Neural progenitor cell (in vitro differentiated cells): ENCODE data around the gene MPPED2. TPM values are rescaled to one million over a fixed set of nuclear protein-coding genes. Genes with fewer than 3 reads are reported as not detected.

ENCODE experiments used
- DNase-seq: peaks from one replicate; pipeline ENCODE4 v3.0.0-alpha.2; 2016; ENCODE audit warnings: low spot score
- H2AFZ ChIP-seq: fragments of 200-600 bp; sonication (generic); replicated peaks from 2 replicates; pipeline ENCODE4 v1.6.1; 2016; ENCODE audit warnings: antibody characterized with exemption
- H3F3A ChIP-seq: fragments of 200-600 bp; sonication (generic); 2 replicates; pipeline ENCODE4 v1.6.1; 2016; ENCODE audit warnings: antibody characterized with exemption, low read depth
- H3K27ac ChIP-seq: fragments of 200-600 bp; sonication (generic); 2 replicates; pipeline ENCODE4 v1.5.1; 2016; ENCODE audit warnings: mild to moderate bottlenecking
- H3K27me3 ChIP-seq: fragments of 200-600 bp; sonication (generic); 2 replicates; pipeline ENCODE4 v1.6.1; 2016; ENCODE audit warnings: mild to moderate bottlenecking, moderate library complexity
- H3K36me3 ChIP-seq: fragments of 200-600 bp; sonication (generic); 2 replicates; pipeline ENCODE4 v1.5.1; 2016
- H3K4me1 ChIP-seq: fragments of 200-600 bp; sonication (generic); 2 replicates; pipeline ENCODE4 v1.6.1; 2016; ENCODE audit warnings: mixed run types
- H3K4me2 ChIP-seq: fragments of 200-600 bp; sonication (generic); 2 replicates; pipeline ENCODE4 v1.6.1; 2016
- H3K4me3 ChIP-seq: fragments of 200-600 bp; sonication (generic); 2 replicates; pipeline ENCODE4 v1.5.1; 2016
- H3K79me2 ChIP-seq: fragments of 200-600 bp; sonication (generic); 2 replicates; pipeline ENCODE4 v1.6.1; 2016; ENCODE audit warnings: low read depth
- H3K9ac ChIP-seq: fragments of 200-600 bp; sonication (generic); 2 replicates; pipeline ENCODE4 v1.6.1; 2016
- H3K9me3 ChIP-seq: fragments of 200-600 bp; sonication (generic); 2 replicates; pipeline ENCODE4 v1.5.1; 2016; ENCODE audit warnings: low read depth
- H4K20me1 ChIP-seq: fragments of 200-600 bp; sonication (generic); 2 replicates; pipeline ENCODE4 v1.6.1; 2016; ENCODE audit warnings: low read depth
- H3K27ac Mint-ChIP-seq: 3 replicates; pipeline ENCODE4 v1.8.0; 2021; ENCODE audit warnings: mixed read lengths
- H3K27me3 Mint-ChIP-seq: 2 replicates; pipeline ENCODE4 v1.8.0; 2022; ENCODE audit warnings: low read depth, mild to moderate bottlenecking, inconsistent platforms, moderate library complexity, mixed read lengths; ENCODE audit not compliant: insufficient read depth
- H3K36me3 Mint-ChIP-seq: 3 replicates; pipeline ENCODE4 v1.8.0; 2021; ENCODE audit warnings: mixed read lengths
- H3K4me1 Mint-ChIP-seq: 3 replicates; pipeline ENCODE4 v1.8.0; 2021; ENCODE audit warnings: mixed read lengths
- H3K4me3 Mint-ChIP-seq: 3 replicates; pipeline ENCODE4 v1.8.0; 2021; ENCODE audit warnings: mild to moderate bottlenecking, moderate library complexity, mixed read lengths
- H3K9me3 Mint-ChIP-seq: 3 replicates; pipeline ENCODE4 v1.8.0; 2020; ENCODE audit warnings: mixed read lengths
- CTCF ChIP-seq: fragments of 200-600 bp; sonication (generic); IDR thresholded peaks from 2 replicates; pipeline ENCODE4 v1.5.1; 2017; ENCODE audit warnings: antibody characterized with exemption, mild to moderate bottlenecking
- EZH2 ChIP-seq: fragments of 200-600 bp; sonication (generic); IDR thresholded peaks from 2 replicates; pipeline ENCODE4 v1.6.1; 2017; ENCODE audit warnings: antibody characterized with exemption, mild to moderate bottlenecking, moderate library complexity
- EZH2phosphoT487 ChIP-seq: fragments of 200-600 bp; sonication (generic); IDR thresholded peaks from 2 replicates; pipeline ENCODE4 v1.6.1; 2017; ENCODE audit warnings: antibody characterized with exemption
- total RNA-seq: library from RNA; depleted of rRNA; stranded (reverse); fragments of >200 nt; gene quantifications from 2 replicates; pipeline ENCODE4 v1.2.3, GENCODE V29; 2015; ENCODE audit warnings: low replicate concordance

Gene MPPED2
- total RNA-seq, 1 donor from 2014 or later, result 3.4 TPM

- H3K27me3 ChIP-seq, result no peaks in the 10 kb centered on the region
- TF ChIP-seq CTCF (no peak), EZH2phosphoT487 (no peak), EZH2 (no peak)
- no peaks in the 10 kb centered on the region for H3F3A ChIP-seq
- no peak overlapping the region for H3K4me3 ChIP-seq
- no peak overlapping the region for H3K27ac ChIP-seq
- Mint-ChIP-seq H3K27me3 (peaks cover 2% of the 10 kb centered on the region), H3K9me3 (no peaks in the 10 kb centered on the region), H3K36me3 (no peaks in the 10 kb centered on the region), H3K4me3 (no peak overlapping the region), H3K27ac (no peak overlapping the region), H3K4me1 (peaks cover 4% of the 10 kb centered on the region)
- no peak overlapping the region for H3K9ac ChIP-seq
- no peaks in the 10 kb centered on the region for H3K79me2 ChIP-seq
- H3K9me3 ChIP-seq, result no peaks in the 10 kb centered on the region
- no peak for DNase-seq
- H2AFZ ChIP-seq, result no peak overlapping the region
- H3K4me1 ChIP-seq, result peaks cover 15% of the 10 kb centered on the region
- H3K36me3 ChIP-seq, result no peaks in the 10 kb centered on the region
- no peaks in the 10 kb centered on the region for H4K20me1 ChIP-seq
- no peak overlapping the region for H3K4me2 ChIP-seq
Measured at GRCh38 chr11:30545507-30545906, 40.6 kb downstream of the MPPED2 start.

- Histone ChIP-seq H3K27ac (no peak overlapping the region), H3K4me3 (no peak overlapping the region), H3K4me2 (no peak overlapping the region), H3K27me3 (no peaks in the 10 kb centered on the region), H3K79me2 (no peaks in the 10 kb centered on the region), H3K36me3 (no peaks in the 10 kb centered on the region), H3K4me1 (peaks cover 6% of the 10 kb centered on the region), H3K9me3 (no peaks in the 10 kb centered on the region), H4K20me1 (no peaks in the 10 kb centered on the region), H3F3A (no peaks in the 10 kb centered on the region), H3K9ac (no peak overlapping the region), H2AFZ (no peak overlapping the region)
- Mint-ChIP-seq H3K36me3 (no peaks in the 10 kb centered on the region), H3K4me3 (no peak overlapping the region), H3K27ac (no peak overlapping the region), H3K27me3 (peaks cover 2% of the 10 kb centered on the region), H3K9me3 (no peaks in the 10 kb centered on the region), H3K4me1 (peaks cover 5% of the 10 kb centered on the region)
- DNase-seq, result no peak
- TF ChIP-seq CTCF (no peak), EZH2 (no peak), EZH2phosphoT487 (no peak)
Measured at GRCh38 chr11:30543066-30543465, 43.1 kb downstream of the MPPED2 start.

- H4K20me1 ChIP-seq, result no peaks in the 10 kb centered on the region
- H3K9me3 ChIP-seq, result no peaks in the 10 kb centered on the region
- DNase-seq, result no peak
- H3K9ac ChIP-seq, result no peak overlapping the region
- TF ChIP-seq EZH2phosphoT487, result no peak
- H3K4me1 ChIP-seq, result no peaks in the 10 kb centered on the region
- Mint-ChIP-seq H3K4me1 (peaks cover 16% of the 10 kb centered on the region), H3K36me3 (no peaks in the 10 kb centered on the region), H3K27me3 (peaks cover under 1% of the 10 kb centered on the region), H3K4me3 (no peak overlapping the region), H3K27ac (no peak overlapping the region), H3K9me3 (no peaks in the 10 kb centered on the region)
- no peaks in the 10 kb centered on the region for H3K27me3 ChIP-seq
- no peaks in the 10 kb centered on the region for H3K79me2 ChIP-seq
- H3K4me2 ChIP-seq, result no peak overlapping the region
- no peaks in the 10 kb centered on the region for H3K36me3 ChIP-seq
- no peaks in the 10 kb centered on the region for H3F3A ChIP-seq
- no peak overlapping the region for H3K4me3 ChIP-seq
- H2AFZ ChIP-seq, result no peak overlapping the region
- no peak overlapping the region for H3K27ac ChIP-seq
Measured at GRCh38 chr11:30540781-30541180, 45.4 kb downstream of the MPPED2 start.

GRCh38 chr11:30538251-30538650 is 47.9 kb downstream of the MPPED2 start:
- no peak for DNase-seq

More at GRCh38 chr11:30538251-30538650, 47.9 kb downstream of the MPPED2 start:
- Histone ChIP-seq H3K9me3 (no peaks in the 10 kb centered on the region), H3K36me3 (no peaks in the 10 kb centered on the region), H3K79me2 (no peaks in the 10 kb centered on the region), H3K27me3 (no peaks in the 10 kb centered on the region), H4K20me1 (no peaks in the 10 kb centered on the region), H3K27ac (no peak overlapping the region), H3K9ac (no peak overlapping the region), H3F3A (no peaks in the 10 kb centered on the region), H3K4me3 (no peak overlapping the region), H3K4me1 (no peaks in the 10 kb centered on the region), H2AFZ (no peak overlapping the region), H3K4me2 (no peak overlapping the region)
- peaks cover 26% of the 10 kb centered on the region for H3K4me1 Mint-ChIP-seq
- H3K9me3 Mint-ChIP-seq, result no peaks in the 10 kb centered on the region
- H3K27me3 Mint-ChIP-seq, result no peaks in the 10 kb centered on the region
- no peak for TF ChIP-seq CTCF
- TF ChIP-seq EZH2phosphoT487, result no peak
- no peak overlapping the region for H3K4me3 Mint-ChIP-seq
- H3K36me3 Mint-ChIP-seq, result no peaks in the 10 kb centered on the region
- H3K27ac Mint-ChIP-seq, result no peak overlapping the region
